K562 (cell line): Measurements from ENCODE around the gene ALS2. TPM values are rescaled to one million over a fixed set of nuclear protein-coding genes. Genes with fewer than 3 reads are reported as not detected.

Source experiments
- ATAC-seq: fragments of 200-7000 bp; cut with Tn5 transposase; 3 replicates; pipeline ENCODE4 v1.9.1; 2020; ENCODE audit warnings: moderate library complexity
- BruUV-seq: library from RNA; stranded (reverse); fragments of 400-500 nt; replicated peaks from 2 replicates; lab custom pipeline; 2021; lab: Mats Ljungman, UMichigan
- CTCF ChIA-PET: fragments of 300-600 bp; formaldehyde crosslinking; extraction: SDS; loops from one replicate; lab custom pipeline; 2021; ENCODE audit warnings: low intra/inter-chr PET ratio; lab: Yijun Ruan, JAX
- POLR2A ChIA-PET: fragments of 300-600, 350-650 bp; sonication (Branson Sonifier 250); formaldehyde crosslinking; extraction: SDS; loops from one replicate; lab custom pipeline; 2021; ENCODE audit warnings: antibody characterized with exemption, inconsistent platforms; lab: Yijun Ruan, JAX
- DNase-seq, 4 experiments: peaks; one replicate each; pipeline versions ENCODE4 v3.0.0 to v3.0.0-alpha.2; 2011 to 2018; ENCODE audit warnings: low spot score in 3 of 4, mixed read lengths in 3 of 4; ENCODE audit errors: extremely low read depth in 1 of 4
- FAIRE-seq: peaks from 2 replicates; lab custom pipeline; 2011; peaks lifted over from hg19 to GRCh38; lab: Jason Lieb, UNC
- H2AFZ ChIP-seq: 2 replicates; pipeline ENCODE4 v1.6.0; 2011; ENCODE audit warnings: low read depth, low read length, control low read depth, inconsistent platforms
- H3K27ac ChIP-seq: fragments of 200-600 bp; 3 replicates; pipeline ENCODE4 v1.8.0; 2011; ENCODE audit warnings: low read depth, mild to moderate bottlenecking, control low read depth, inconsistent platforms, low read length, moderate library complexity, mixed read lengths; ENCODE audit errors: extremely low read depth
- H3K27me3 ChIP-seq, 2 experiments: fragments of 300-600 bp in 1 of 2; 2 replicates in 1 of 2; 3 replicates in 1 of 2; pipeline versions ENCODE4 v1.6.0 to v1.8.0; 2011; ENCODE audit warnings: inconsistent platforms in 2 of 2, low read length in 2 of 2, mild to moderate bottlenecking in 1 of 2, mixed read lengths in 1 of 2, moderate library complexity in 1 of 2; ENCODE audit not compliant: control insufficient read depth in 2 of 2, insufficient read depth in 2 of 2
- H3K36me3 ChIP-seq: fragments of 300-600 bp; 3 replicates; pipeline ENCODE4 v1.8.0; 2011; ENCODE audit warnings: mild to moderate bottlenecking, low read length, inconsistent platforms; ENCODE audit not compliant: control insufficient read depth, insufficient read depth
- H3K4me1 ChIP-seq, 2 experiments: fragments of 200-600 bp in 1 of 2; replicated peaks in 1 of 2; 2 replicates in 1 of 2; 3 replicates in 1 of 2; pipeline versions ENCODE4 v1.5.1 to v1.8.0; 2011; ENCODE audit warnings: inconsistent platforms in 2 of 2, low read length in 2 of 2, mild to moderate bottlenecking in 1 of 2, mixed read lengths in 1 of 2, moderate library complexity in 1 of 2; ENCODE audit not compliant: control insufficient read depth in 2 of 2, insufficient read depth in 2 of 2
- H3K4me2 ChIP-seq: 2 replicates; pipeline ENCODE4 v1.6.1; 2011; ENCODE audit warnings: low read length, control low read depth, inconsistent platforms, mixed read lengths; ENCODE audit not compliant: insufficient read depth
- H3K4me3 ChIP-seq: fragments of 200-600 bp; sonication (generic), shearing (Covaris generic); 2 replicates; pipeline ENCODE4 v1.5.1; 2016; ENCODE audit warnings: control low read depth, inconsistent platforms
- H3K79me2 ChIP-seq: fragments of 200-600 bp; 3 replicates; pipeline ENCODE4 v1.8.0; 2011; ENCODE audit warnings: low read length, inconsistent platforms; ENCODE audit not compliant: control insufficient read depth, insufficient read depth
- H3K9ac ChIP-seq, 2 experiments: 2 replicates each; pipeline versions ENCODE4 v1.6.0 to v1.6.1; 2011; ENCODE audit warnings: low read depth in 2 of 2, low read length in 2 of 2, control low read depth in 1 of 2, inconsistent platforms in 1 of 2, mild to moderate bottlenecking in 1 of 2, mixed read lengths in 1 of 2; ENCODE audit not compliant: insufficient read depth in 1 of 2
- H3K9me1 ChIP-seq: one replicate; pipeline ENCODE4 v1.6.0; 2011; ENCODE audit warnings: inconsistent platforms, mild to moderate bottlenecking, low read length, moderate library complexity; ENCODE audit not compliant: control insufficient read depth, insufficient read depth
- H3K9me3 ChIP-seq: replicated peaks from 2 replicates; pipeline ENCODE4 v1.5.1; 2011; ENCODE audit warnings: low read depth, low read length, inconsistent platforms; ENCODE audit not compliant: control insufficient read depth, insufficient read depth
- H4K20me1 ChIP-seq: replicated peaks from 2 replicates; pipeline ENCODE4 v1.6.1; 2011; ENCODE audit warnings: low read length, inconsistent platforms, mixed read lengths; ENCODE audit not compliant: control insufficient read depth, insufficient read depth
- ARID1B ChIP-seq: fragments of 450-650 bp; IDR thresholded peaks from 2 replicates; pipeline ENCODE4 v1.6.1; 2016; ENCODE audit warnings: antibody characterized with exemption, mild to moderate bottlenecking, inconsistent platforms
- CBFA2T2 ChIP-seq: fragments of 450-650 bp; conservative IDR thresholded peaks from 2 replicates; pipeline ENCODE4 v1.6.1; 2017; ENCODE audit warnings: mild to moderate bottlenecking
- CBFA2T3 ChIP-seq: fragments of 450-650 bp; IDR thresholded peaks from 2 replicates; pipeline ENCODE4 v1.6.1; 2017
- EP300 ChIP-seq: IDR thresholded peaks from 2 replicates; pipeline ENCODE4 v1.6.1; 2012; ENCODE audit warnings: low read length, improper control_type of control experiment
- FOXJ2 ChIP-seq: fragments of 200-800 bp; sonication (Bioruptor generic); IDR thresholded peaks from 2 replicates; pipeline ENCODE4 v1.6.1; 2016; ENCODE audit warnings: missing genetic modification characterization, missing compliant biosample characterization
- FOXM1 ChIP-seq, 2 experiments: fragments of 450-650 bp in 1 of 2; sonication (generic) in 1 of 2; formaldehyde crosslinking in 1 of 2; IDR thresholded peaks; 2 replicates each; pipeline versions ENCODE4 v1.6.1 to v1.9.0; 2017 to 2022; ENCODE audit warnings: low read depth in 2 of 2, mild to moderate bottlenecking in 2 of 2, missing genetic modification reagents in 1 of 2, moderate library complexity in 1 of 2
- HIVEP1 ChIP-seq: fragments of 250-450 bp; sonication (Bioruptor Pico); IDR thresholded peaks from 2 replicates; pipeline ENCODE4 v1.4.0; 2020; ENCODE audit warnings: mild to moderate bottlenecking
- ILK ChIP-seq: fragments of 450-650 bp; IDR thresholded peaks from 2 replicates; pipeline ENCODE4 v1.6.1; 2016; ENCODE audit warnings: missing genetic modification characterization, low read depth, mild to moderate bottlenecking, missing compliant biosample characterization, moderate library complexity, borderline replicate concordance
- KLF16 ChIP-seq: IDR thresholded peaks from 2 replicates; pipeline ENCODE4 v1.6.1; 2016; ENCODE audit warnings: antibody characterized with exemption
- MTA2 ChIP-seq: fragments of 450-650 bp; IDR thresholded peaks from 2 replicates; pipeline ENCODE4 v1.6.1; 2016; ENCODE audit warnings: low read depth
- NCOR1 ChIP-seq: fragments of 450-650 bp; IDR thresholded peaks from 2 replicates; pipeline ENCODE4 v1.6.1; 2016; ENCODE audit warnings: mild to moderate bottlenecking, moderate library complexity
- SOX6 ChIP-seq: fragments of 450-650 bp; IDR thresholded peaks from 2 replicates; pipeline ENCODE4 v1.6.1; 2014; ENCODE audit warnings: mild to moderate bottlenecking
- SRSF7 ChIP-seq: fragments of 200-400 bp; formaldehyde crosslinking; optimal IDR thresholded peaks from 2 replicates; pipeline ENCODE3; 2017; ENCODE audit warnings: mild to moderate bottlenecking, low read depth, low read length
- TAL1 ChIP-seq: fragments of 450-650 bp; IDR thresholded peaks from 2 replicates; pipeline ENCODE4 v1.6.1; 2016; ENCODE audit warnings: mild to moderate bottlenecking
- TCF3 ChIP-seq: sonication (generic); formaldehyde crosslinking; IDR thresholded peaks from 2 replicates; pipeline ENCODE4 v1.4.0; 2020; ENCODE audit warnings: mild to moderate bottlenecking, missing genetic modification reagents
- TEAD4 ChIP-seq, 2 experiments: sonication (generic) in 1 of 2; formaldehyde crosslinking in 1 of 2; IDR thresholded peaks; 2 replicates each; pipeline versions ENCODE4 v1.6.1 to v1.8.0; 2012 to 2022; ENCODE audit warnings: borderline replicate concordance in 1 of 2, inconsistent platforms in 1 of 2, low read length in 1 of 2, mild to moderate bottlenecking in 1 of 2, missing genetic modification reagents in 1 of 2
- WGBS: fragments of 100-300 bp; shearing (Covaris generic); methylation state at CpG from one replicate; pipeline ENCODE4 v1.1.6; 2016; ENCODE audit warnings: low coverage, mixed read lengths; ENCODE audit not compliant: insufficient coverage; ENCODE audit errors: missing lambda C conversion rate; 5-methylcytosine and 5-hydroxymethylcytosine counted together
- in situ Hi-C: fragments of 300-500 bp; cut with MboI; formaldehyde crosslinking; loops from 4 replicates; pipeline ENCODE4 v1.15.0; 2018; ENCODE audit warnings: inconsistent platforms, mixed read lengths
- intact Hi-C: fragments of 100-400 bp; cut with micrococcal nuclease; formaldehyde crosslinking; loops from 2 replicates; pipeline ENCODE4 v1.14.2; 2022
- polyA plus RNA-seq, 8 experiments: library from polyadenylated mRNA; depleted of rRNA in 4 of 8; stranded (reverse) in 5 of 8; unstranded in 3 of 8; fragments of >200 nt; fragmentation: Nextera tagmentation in 2 of 8; fragmentation: Illumina TruSeq in 1 of 8; extraction: Ambion mirVana in 2 of 8; extraction: Trizol in 1 of 8; gene quantifications; 2 replicates each; pipeline versions ENCODE4 v1.2.1 to v1.2.3, GENCODE V29; 2011 to 2014; ENCODE audit warnings: inconsistent platforms in 1 of 8, missing spikeins in 1 of 8
- total RNA-seq, 7 experiments: library from RNA; depleted of rRNA in 6 of 7; stranded (reverse); fragments of >200 nt in 6 of 7; fragmentation: Illumina TruSeq in 2 of 7; extraction: Trizol in 2 of 7; gene quantifications; 2 replicates each; pipeline versions ENCODE4 v1.2.1 to v1.2.3, GENCODE V29; 2011 to 2021; ENCODE audit warnings: low replicate concordance in 1 of 7
- TF ChIP-seq, protein P1 (sequence below): fragments of 450-650 bp; IDR thresholded peaks from 2 replicates; pipeline ENCODE4 v1.6.1; 2017; ENCODE audit warnings: antibody characterized with exemption

Gene ALS2
- total and polyA plus RNA-seq, 9 of the 15 experiments (the other 6 are each of a cell fraction or from before 2014, with no cell fraction given) = 5.2 to 17.7 (median 11.6) TPM

DNA sequence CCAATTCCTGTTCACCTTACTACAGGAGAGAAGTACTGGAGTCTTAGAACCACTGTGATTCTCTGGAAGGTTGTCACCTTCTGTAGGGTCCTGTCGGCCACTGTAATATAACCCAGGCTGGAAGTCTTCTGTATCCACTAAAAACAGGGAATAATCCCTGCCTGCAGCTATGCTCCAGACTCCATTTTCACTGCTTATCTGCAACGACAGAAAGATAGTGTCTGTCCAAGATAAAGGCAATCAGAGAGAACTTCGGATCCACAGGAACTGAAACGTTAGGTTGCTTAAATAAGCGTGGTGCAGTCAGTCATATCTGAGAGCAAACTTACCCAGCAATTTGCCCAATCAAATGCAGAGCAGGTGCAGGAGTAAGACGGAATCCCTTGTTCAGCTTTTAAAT is 34.2 kb downstream of the ALS2 start:
- H3K4me3 ChIP-seq = no peak overlapping the region
- intact Hi-C loops = no loop called here
- H3K27ac ChIP-seq = no peak overlapping the region
- DNase-seq = peak in 2 of 4 experiments; percentile 4 to 18
- ChIA-PET POLR2A (no interaction called here), CTCF (interaction anchor here (0.6 kb wide), 1 partner anchor 411 kb away, joined by 4 read pairs; no protein-coding TSS in a partner anchor)
- no TSS peak for BruUV-seq
- H3K4me1 ChIP-seq = peaks cover 0 to 3% of the 10 kb centered on the region in 2 experiments; a peak in 2 of 5 replicates
- no peaks in the 10 kb centered on the region for H3K27me3 ChIP-seq
- H2AFZ ChIP-seq = no peak overlapping the region
- H3K4me2 ChIP-seq = no peak overlapping the region
- H3K9me3 ChIP-seq = no peaks in the 10 kb centered on the region
- peak; percentile 79 for TF ChIP-seq TAL1
- TF ChIP-seq TEAD4 (IDR thresholded peaks at IDR 0.05; ENCODE audit: low read length) = peak; percentile 82
- TF ChIP-seq TEAD4 (CRISPR knock-in tag; IDR thresholded peaks at IDR 0.05; ENCODE audit: borderline replicate concordance) = no peak
- TF ChIP-seq SOX6 = 0 out of 2 replicates have a peak, but pooled peaks have one; percentile 10
- peak; percentile 24; the same call in 1 of the 2 replicates for TF ChIP-seq NCOR1
- TF ChIP-seq EP300 = 0 out of 2 replicates have a peak, but pooled peaks have one; percentile 33
- no peak for TF ChIP-seq FOXJ2 (tag)
- TF ChIP-seq MTA2 = peak; percentile 21; the same call in 1 of the 2 replicates
- peak; percentile 36; the same call in 1 of the 2 replicates for TF ChIP-seq KLF16
- TF ChIP-seq, protein P1, sequence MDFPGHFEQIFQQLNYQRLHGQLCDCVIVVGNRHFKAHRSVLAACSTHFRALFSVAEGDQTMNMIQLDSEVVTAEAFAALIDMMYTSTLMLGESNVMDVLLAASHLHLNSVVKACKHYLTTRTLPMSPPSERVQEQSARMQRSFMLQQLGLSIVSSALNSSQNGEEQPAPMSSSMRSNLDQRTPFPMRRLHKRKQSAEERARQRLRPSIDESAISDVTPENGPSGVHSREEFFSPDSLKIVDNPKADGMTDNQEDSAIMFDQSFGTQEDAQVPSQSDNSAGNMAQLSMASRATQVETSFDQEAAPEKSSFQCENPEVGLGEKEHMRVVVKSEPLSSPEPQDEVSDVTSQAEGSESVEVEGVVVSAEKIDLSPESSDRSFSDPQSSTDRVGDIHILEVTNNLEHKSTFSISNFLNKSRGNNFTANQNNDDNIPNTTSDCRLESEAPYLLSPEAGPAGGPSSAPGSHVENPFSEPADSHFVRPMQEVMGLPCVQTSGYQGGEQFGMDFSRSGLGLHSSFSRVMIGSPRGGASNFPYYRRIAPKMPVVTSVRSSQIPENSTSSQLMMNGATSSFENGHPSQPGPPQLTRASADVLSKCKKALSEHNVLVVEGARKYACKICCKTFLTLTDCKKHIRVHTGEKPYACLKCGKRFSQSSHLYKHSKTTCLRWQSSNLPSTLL = no peak
- TF ChIP-seq HIVEP1 (CRISPR knock-in tag) = no peak
- peak; percentile 58 for TF ChIP-seq TCF3
- TF ChIP-seq FOXM1 (IDR thresholded peaks at IDR 0.05; ENCODE audit: low read depth) = peak; percentile 34; the same call in 1 of the 2 replicates
- no peak for TF ChIP-seq FOXM1 (CRISPR knock-in tag; IDR thresholded peaks at IDR 0.05; ENCODE audit: low read depth)
- no peak for TF ChIP-seq ILK (tag)
- TF ChIP-seq CBFA2T3 = peak; percentile 78
- TF ChIP-seq SRSF7 = no peak
- TF ChIP-seq CBFA2T2 = peak; percentile 66
- peak; percentile 69; the same call in 1 of the 2 replicates for TF ChIP-seq ARID1B
- H3K9me1 ChIP-seq = no peaks in the 10 kb centered on the region
- in situ Hi-C loops = no loop called here
- peaks cover 12% of the 10 kb centered on the region; the same call in 2 of the 3 replicates for H3K36me3 ChIP-seq
- FAIRE-seq = peak; percentile 40
- H3K9ac ChIP-seq = no peak overlapping the region
- no peaks in the 10 kb centered on the region for H4K20me1 ChIP-seq
- 7% methylated on average over 6 of the region's 6 CpGs for WGBS
- H3K79me2 ChIP-seq = no peaks in the 10 kb centered on the region
- ATAC-seq = no peak
